A673 (cell line): ENCODE results near the gene HPX. TPM values are rescaled to one million over a fixed set of nuclear protein-coding genes. Genes with fewer than 3 reads are reported as not detected.
"Not testable (repeated sequence)": the region's sequence is repeated elsewhere in the genome, so short reads cannot be mapped to it uniquely, and the experiment has no call there.

Source experiments
- BruUV-seq: library from RNA; stranded (reverse); fragments of 400-500 nt; replicated peaks from 2 replicates; lab custom pipeline; 2021; lab: Mats Ljungman, UMichigan
- CTCF ChIA-PET: fragments of 300-600 bp; sonication (Branson Sonifier 250); formaldehyde crosslinking; loops from one replicate; lab custom pipeline; 2022; ENCODE audit warnings: antibody characterized with exemption; lab: Charles Lee
- POLR2A ChIA-PET: fragments of 300-600 bp; sonication (Branson Sonifier 250); formaldehyde crosslinking; loops from one replicate; lab custom pipeline; 2022; ENCODE audit warnings: antibody characterized with exemption; ENCODE audit not compliant: low non-redundant PET; lab: Charles Lee
- DNase-seq: peaks from one replicate; pipeline ENCODE4 v3.0.0-alpha.2; 2015; ENCODE audit warnings: low spot score
- H3K27ac ChIP-seq: fragments of 200-600 bp; sonication (generic); 2 replicates; pipeline ENCODE4 v1.5.1; 2016; ENCODE audit warnings: mixed run types, low read depth, mild to moderate bottlenecking, mixed read lengths, antibody characterized with exemption, low read length; ENCODE audit not compliant: poor library complexity, severe bottlenecking
- H3K27me3 ChIP-seq: fragments of 200-600 bp; sonication (generic); replicated peaks from 2 replicates; pipeline ENCODE4 v1.6.1; 2017; ENCODE audit warnings: mixed run types, low read depth, mild to moderate bottlenecking, mixed read lengths, antibody characterized with exemption, low read length; ENCODE audit not compliant: insufficient read depth, poor library complexity
- H3K36me3 ChIP-seq: fragments of 200-600 bp; sonication (generic); 2 replicates; pipeline ENCODE4 v1.6.1; 2016; ENCODE audit warnings: mixed run types, mild to moderate bottlenecking, mixed read lengths, antibody characterized with exemption, low read length; ENCODE audit not compliant: insufficient read depth, poor library complexity, severe bottlenecking
- H3K4me1 ChIP-seq: fragments of 200-600 bp; sonication (generic); 2 replicates; pipeline ENCODE4 v1.6.1; 2017; ENCODE audit warnings: mixed run types, mild to moderate bottlenecking, mixed read lengths, antibody characterized with exemption, low read length; ENCODE audit not compliant: insufficient read depth, poor library complexity, severe bottlenecking
- H3K4me3 ChIP-seq: fragments of 200-600 bp; sonication (generic); 2 replicates; pipeline ENCODE4 v1.5.1; 2016; ENCODE audit warnings: low read depth, mixed run types, mild to moderate bottlenecking, mixed read lengths, low read length; ENCODE audit not compliant: poor library complexity, severe bottlenecking
- H3K9me3 ChIP-seq: fragments of 200-600 bp; sonication (generic); 2 replicates; pipeline ENCODE4 v1.6.1; 2016; ENCODE audit warnings: mixed run types, low read depth, mild to moderate bottlenecking, mixed read lengths, antibody characterized with exemption, low read length; ENCODE audit not compliant: poor library complexity, severe bottlenecking
- EZH2 ChIP-seq: fragments of 200-600 bp; sonication (generic); IDR thresholded peaks from 2 replicates; pipeline ENCODE4 v1.6.1; 2017; ENCODE audit warnings: borderline replicate concordance, low read depth, mild to moderate bottlenecking, mixed read lengths, antibody characterized with exemption, low read length; ENCODE audit not compliant: poor library complexity, severe bottlenecking
- intact Hi-C: fragments of 100-400 bp; cut with micrococcal nuclease; formaldehyde crosslinking; loops from one replicate; pipeline ENCODE4 v1.10.0; 2022; ENCODE audit not compliant: unreplicated experiment
- total RNA-seq: library from RNA; stranded (reverse); gene quantifications from 2 replicates; pipeline ENCODE4 v1.2.3, GENCODE V29; 2021
- TF ChIP-seq, protein P1 (sequence below): fragments of 300-800, 200-600 bp; sonication (generic); conservative IDR thresholded peaks from 2 replicates; pipeline ENCODE4 v1.5.1; 2017; ENCODE audit warnings: low read depth, mild to moderate bottlenecking, antibody characterized with exemption, low read length, moderate library complexity, mixed read lengths

Gene HPX
- total RNA-seq, 1 experiment from 2014 or later = 4.5 TPM

GRCh38 chr11:6393989-6394670, 46.7 kb downstream of the HPX start:
- ChIA-PET CTCF (no interaction called here), POLR2A (no interaction called here)
- no peaks in the 10 kb centered on the region for H3K9me3 ChIP-seq
- H3K27me3 ChIP-seq = no peaks in the 10 kb centered on the region
- intact Hi-C loops = no loop called here
- DNase-seq = no peak
- peaks cover 19% of the 10 kb centered on the region for H3K4me1 ChIP-seq
- H3K36me3 ChIP-seq = peaks cover 23% of the 10 kb centered on the region
- H3K27ac ChIP-seq = peak overlapping the region; percentile 67
- BruUV-seq = no TSS peak
- TF ChIP-seq, protein P1, sequence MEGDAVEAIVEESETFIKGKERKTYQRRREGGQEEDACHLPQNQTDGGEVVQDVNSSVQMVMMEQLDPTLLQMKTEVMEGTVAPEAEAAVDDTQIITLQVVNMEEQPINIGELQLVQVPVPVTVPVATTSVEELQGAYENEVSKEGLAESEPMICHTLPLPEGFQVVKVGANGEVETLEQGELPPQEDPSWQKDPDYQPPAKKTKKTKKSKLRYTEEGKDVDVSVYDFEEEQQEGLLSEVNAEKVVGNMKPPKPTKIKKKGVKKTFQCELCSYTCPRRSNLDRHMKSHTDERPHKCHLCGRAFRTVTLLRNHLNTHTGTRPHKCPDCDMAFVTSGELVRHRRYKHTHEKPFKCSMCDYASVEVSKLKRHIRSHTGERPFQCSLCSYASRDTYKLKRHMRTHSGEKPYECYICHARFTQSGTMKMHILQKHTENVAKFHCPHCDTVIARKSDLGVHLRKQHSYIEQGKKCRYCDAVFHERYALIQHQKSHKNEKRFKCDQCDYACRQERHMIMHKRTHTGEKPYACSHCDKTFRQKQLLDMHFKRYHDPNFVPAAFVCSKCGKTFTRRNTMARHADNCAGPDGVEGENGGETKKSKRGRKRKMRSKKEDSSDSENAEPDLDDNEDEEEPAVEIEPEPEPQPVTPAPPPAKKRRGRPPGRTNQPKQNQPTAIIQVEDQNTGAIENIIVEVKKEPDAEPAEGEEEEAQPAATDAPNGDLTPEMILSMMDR = no peak
- TF ChIP-seq EZH2 = no peak
- H3K4me3 ChIP-seq = peak overlapping the region; percentile 92

DNA sequence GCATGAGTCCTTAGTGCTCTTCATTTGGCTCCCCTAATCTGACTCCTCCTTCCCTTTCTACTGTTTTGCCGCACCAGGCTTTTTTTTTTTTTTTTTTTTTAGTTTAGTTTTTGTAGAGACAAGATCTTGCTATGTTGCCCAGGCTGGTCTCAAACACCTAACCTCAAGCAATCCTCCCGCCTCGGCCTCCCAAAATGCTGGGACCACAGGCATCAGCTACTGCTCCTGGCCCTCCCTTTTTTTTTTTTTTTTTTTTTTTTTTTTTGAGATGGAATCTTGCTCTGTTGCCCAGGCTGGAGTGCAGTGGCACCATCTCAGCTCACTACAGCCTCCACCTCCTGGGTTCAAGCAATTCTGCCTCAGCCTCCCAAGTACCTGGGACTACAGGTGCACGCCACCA, 48.5 kb downstream of the HPX start:
- peaks cover 23% of the 10 kb centered on the region for H3K36me3 ChIP-seq
- H3K9me3 ChIP-seq, CTCF ChIA-PET, intact Hi-C loops, POLR2A ChIA-PET, H3K27ac ChIP-seq, H3K27me3 ChIP-seq, DNase-seq: not testable (repeated sequence)
- peak overlapping the region; percentile 92 for H3K4me3 ChIP-seq
- BruUV-seq = TSS peak; percentile 22
- peaks cover 31% of the 10 kb centered on the region for H3K4me1 ChIP-seq

- H3K9me3 ChIP-seq = no peaks in the 10 kb centered on the region
- no peak for TF ChIP-seq EZH2
- TF ChIP-seq, protein P1 = no peak
- peak overlapping the region; percentile 93 for H3K27ac ChIP-seq
- DNase-seq = no peak
- intact Hi-C loops = no loop called here
- H3K4me1 ChIP-seq = peaks cover 30% of the 10 kb centered on the region
- no peaks in the 10 kb centered on the region for H3K27me3 ChIP-seq
- ChIA-PET CTCF (no interaction called here), POLR2A (no interaction called here)
- H3K36me3 ChIP-seq = peaks cover 21% of the 10 kb centered on the region
- H3K4me3 ChIP-seq = peak overlapping the region; percentile 92
- no TSS peak for BruUV-seq
Measured at GRCh38 chr11:6391537-6392134, 49.2 kb downstream of the HPX start.
